SU-DHL-6 (cell line): ENCODE data around the gene GSN.

Source experiments
- EZH2phosphoT487 ChIP-seq: fragments of 200-600 bp; sonication (generic), shearing (Covaris generic); conservative IDR thresholded peaks from 2 replicates; pipeline ENCODE4 v1.6.1; 2018; ENCODE audit warnings: mild to moderate bottlenecking, antibody characterized with exemption, low read length, moderate library complexity, mixed read lengths
- TF ChIP-seq, protein P1 (sequence below): fragments of 200-600 bp; sonication (generic); IDR thresholded peaks from one replicate; pipeline ENCODE4 v1.5.1; 2017; ENCODE audit warnings: antibody characterized with exemption, mild to moderate bottlenecking, low read length, moderate library complexity; ENCODE audit not compliant: insufficient read depth, poor library complexity, severe bottlenecking

DNA sequence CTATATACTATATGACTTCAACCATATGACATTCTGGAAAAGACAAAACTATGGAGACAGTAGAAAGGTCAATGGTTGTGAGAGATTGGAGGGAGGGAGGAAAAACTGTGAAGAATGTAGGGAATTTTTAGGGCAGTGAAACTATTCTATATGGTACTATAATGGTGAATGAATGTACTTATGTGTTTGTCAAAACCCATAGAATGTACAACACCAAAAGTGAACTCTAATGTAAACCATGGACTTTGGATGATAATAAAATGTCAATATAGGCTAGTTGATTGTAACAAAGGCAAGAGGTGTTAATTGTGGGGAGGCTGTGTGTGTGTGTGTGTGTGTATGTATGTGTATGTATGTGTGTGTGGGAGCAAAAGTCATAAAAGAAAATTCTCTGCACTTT lies 112.9 kb downstream of the GSN start:
- TF ChIP-seq, protein P1, sequence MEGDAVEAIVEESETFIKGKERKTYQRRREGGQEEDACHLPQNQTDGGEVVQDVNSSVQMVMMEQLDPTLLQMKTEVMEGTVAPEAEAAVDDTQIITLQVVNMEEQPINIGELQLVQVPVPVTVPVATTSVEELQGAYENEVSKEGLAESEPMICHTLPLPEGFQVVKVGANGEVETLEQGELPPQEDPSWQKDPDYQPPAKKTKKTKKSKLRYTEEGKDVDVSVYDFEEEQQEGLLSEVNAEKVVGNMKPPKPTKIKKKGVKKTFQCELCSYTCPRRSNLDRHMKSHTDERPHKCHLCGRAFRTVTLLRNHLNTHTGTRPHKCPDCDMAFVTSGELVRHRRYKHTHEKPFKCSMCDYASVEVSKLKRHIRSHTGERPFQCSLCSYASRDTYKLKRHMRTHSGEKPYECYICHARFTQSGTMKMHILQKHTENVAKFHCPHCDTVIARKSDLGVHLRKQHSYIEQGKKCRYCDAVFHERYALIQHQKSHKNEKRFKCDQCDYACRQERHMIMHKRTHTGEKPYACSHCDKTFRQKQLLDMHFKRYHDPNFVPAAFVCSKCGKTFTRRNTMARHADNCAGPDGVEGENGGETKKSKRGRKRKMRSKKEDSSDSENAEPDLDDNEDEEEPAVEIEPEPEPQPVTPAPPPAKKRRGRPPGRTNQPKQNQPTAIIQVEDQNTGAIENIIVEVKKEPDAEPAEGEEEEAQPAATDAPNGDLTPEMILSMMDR = no peak
- no peak for TF ChIP-seq EZH2phosphoT487
